ENCODE data around the gene GPSM3.

DNA sequence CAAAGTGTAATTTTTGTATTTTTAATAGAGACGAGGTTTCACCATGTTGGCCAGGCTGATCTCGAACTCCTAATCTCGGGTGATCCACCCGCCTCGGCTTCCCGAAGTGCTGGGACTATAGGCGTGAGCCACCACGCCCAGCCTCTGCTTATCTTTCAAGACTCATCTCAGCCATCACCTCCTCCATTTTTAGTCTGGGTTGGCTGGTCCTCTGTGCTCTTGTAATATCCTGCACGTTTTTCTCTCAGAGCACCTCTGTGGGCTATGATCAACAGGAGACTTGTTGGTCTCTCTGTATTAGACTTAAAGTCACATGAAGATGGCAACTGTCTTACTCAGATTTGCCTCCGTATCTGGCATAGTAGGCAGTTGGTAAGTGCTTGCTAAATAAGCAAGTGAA, 23.8 kb upstream of the GPSM3 start:
- TF ChIP-seq POLR2A (IDR thresholded peaks at IDR 0.05; ENCODE audit: low read depth) (no peak), CTCF (IDR thresholded peaks at IDR 0.05) (no peak)
